ENCODE data around the gene CHRNB1. TPM values are rescaled to one million over a fixed set of nuclear protein-coding genes. Genes with fewer than 3 reads are reported as not detected.

Gene CHRNB1
- total and polyA plus RNA-seq, 2 donors (not counting 1 experiment from before 2014, with no cell fraction given): 6.2 to 7.2 TPM

GRCh38 chr17:7435676-7436555 lies 8.9 kb upstream of the CHRNB1 start:
- H3K4me1 ChIP-seq (ENCODE audit: control insufficient read depth in 2 of 2, insufficient read depth in 2 of 2, low read length in 2 of 2): peaks cover 47 to 52% of the 10 kb centered on the region in 2 donors
- peaks cover 0 to 30% (median 0%) of the 10 kb centered on the region in 3 donors for H3K9me3 ChIP-seq (ENCODE audit: control extremely low read depth in 1 of 3, control insufficient read depth in 2 of 3, insufficient read depth in 1 of 3, low read length in 2 of 3)
- intact Hi-C loops (cut with micrococcal nuclease): loop anchor here (1.0 to 5.0 kb wide), 11 partner anchors 19 to 1949 kb away; partner anchors contain the start of genes DERL2, ELP5, MIS12 and POLR2A
- peaks cover 46% of the 10 kb centered on the region for H3K4me1 Mint-ChIP-seq
- H3K4me3 Mint-ChIP-seq: peak overlapping the region; percentile 96
- ChIA-PET CTCF (interaction anchor here (0.8 to 4.2 kb wide), 38 partner anchors 10 to 390 kb away, joined by 3 to 43 read pairs (median 6); partner anchors contain the start of genes ACAP1, CD68, CHRNB1 and MPDU1), POLR2A (interaction anchor here (0.8 to 3.2 kb wide), 17 partner anchors 8 to 251 kb away, joined by 3 to 27 read pairs (median 4); partner anchors contain the start of genes GPS2, MPDU1, POLR2A and SENP3)
- H2AFZ ChIP-seq (ENCODE audit: insufficient read depth, low read depth, low read length, poor library complexity, severe bottlenecking): peak overlapping the region; percentile 83
- H3K27ac ChIP-seq (ENCODE audit: low read length in 2 of 2): peak overlapping the region; percentile 80 to 82
- H3K9me3 Mint-ChIP-seq (ENCODE audit: insufficient read depth): no peaks in the 10 kb centered on the region
- H3K4me2 ChIP-seq (replicated peaks; ENCODE audit: low read depth, low read length, poor library complexity, severe bottlenecking): peak overlapping the region; percentile 93
- H4K20me1 ChIP-seq (ENCODE audit: control insufficient read depth, insufficient read depth, low read length, poor library complexity, severe bottlenecking): peaks cover 49% of the 10 kb centered on the region
- peaks cover 0 to 31% (median 20%) of the 10 kb centered on the region in 4 experiments for H3K27me3 ChIP-seq (replicated peaks in 1 of 4; ENCODE audit: control extremely low read depth in 1 of 4, control insufficient read depth in 3 of 4, insufficient read depth in 4 of 4, low read length in 3 of 4)
- peak overlapping the region; percentile 77 to 93 (median 79) for H3K4me3 ChIP-seq (ENCODE audit: control extremely low read depth in 1 of 5, extremely low read depth in 1 of 5, insufficient read depth in 1 of 5, low read depth in 2 of 5, low read length in 4 of 5)
- H3K79me2 ChIP-seq (ENCODE audit: control insufficient read depth, insufficient read depth, low read length): peaks cover 27% of the 10 kb centered on the region
- DNase-seq (no peak), ATAC-seq (ENCODE audit: low read depth) (peak; percentile 29)
- H3K36me3 ChIP-seq (replicated peaks in 1 of 2; ENCODE audit: control extremely low read depth in 1 of 2, control insufficient read depth in 1 of 2, extremely low read depth in 1 of 2, insufficient read depth in 2 of 2, low read length in 1 of 2): no peaks in the 10 kb centered on the region
- TF ChIP-seq CTCF (IDR thresholded peaks at IDR 0.05): peak; percentile 46
- no peak for TF ChIP-seq EZH2 (IDR thresholded peaks at IDR 0.05; ENCODE audit: borderline replicate concordance, insufficient read depth, low read depth, low read length, poor library complexity, severe bottlenecking)
- 13% methylated on average over 47 of the region's 49 CpGs for WGBS (ENCODE audit: insufficient coverage)
- H3K9ac ChIP-seq (ENCODE audit: low read length): peak overlapping the region; percentile 81
- peak overlapping the region; percentile 94 for H3K27ac Mint-ChIP-seq
- H3K27me3 Mint-ChIP-seq: peaks cover 24% of the 10 kb centered on the region
